HCT116 (cell line): ENCODE measurements around the gene ECE2. TPM values are rescaled to one million over a fixed set of nuclear protein-coding genes. Genes with fewer than 3 reads are reported as not detected.
A peak's percentile ranks its signal among the peaks of the same experiment; 100 is the strongest.

Experiments used
- ATAC-seq: fragments of 200-7000 bp; cut with Tn5 transposase; 2 replicates; pipeline ENCODE4 v1.9.1; 2020; ENCODE audit warnings: mild to moderate bottlenecking, moderate library complexity
- BruUV-seq: library from RNA; stranded (reverse); fragments of 400-500 nt; replicated peaks from 2 replicates; lab custom pipeline; 2021; lab: Mats Ljungman, UMichigan
- CTCF ChIA-PET: fragments of 300-600 bp; sonication (Branson Sonifier 250); formaldehyde crosslinking; loops from one replicate; lab custom pipeline; 2021; ENCODE audit warnings: antibody characterized with exemption; lab: Charles Lee
- POLR2A ChIA-PET: fragments of 300-600, 350-600 bp; sonication (Branson Sonifier 250); formaldehyde crosslinking; loops from one replicate; lab custom pipeline; 2021; ENCODE audit warnings: antibody characterized with exemption; lab: Charles Lee
- RAD21 ChIA-PET, 2 experiments: fragments of 300-600 bp; sonication (Branson Sonifier 250); formaldehyde crosslinking; loops; one replicate each; lab custom pipeline; 2023; ENCODE audit warnings: low total read pairs in 2 of 2; ENCODE audit not compliant: uncharacterized antibody in 2 of 2, unreplicated experiment in 2 of 2, low non-redundant PET in 1 of 2; lab: Charles Lee
- DNase-seq: peaks from one replicate; pipeline ENCODE4 v3.0.0-alpha.2; 2010; ENCODE audit warnings: low read depth, low spot score
- H2AFZ ChIP-seq: fragments of 200-600 bp; shearing (Covaris generic), sonication (generic); 2 replicates; pipeline ENCODE4 v1.6.1; 2017; ENCODE audit warnings: low read depth, mixed run types, mixed read lengths, antibody characterized with exemption, low read length; ENCODE audit not compliant: poor library complexity, severe bottlenecking
- H3K27ac ChIP-seq: 2 replicates; pipeline ENCODE4 v1.5.1; 2012; ENCODE audit warnings: low read depth, low read length
- H3K27me3 ChIP-seq: fragments of 200-600 bp; sonication (generic); 2 replicates; pipeline ENCODE4 v1.6.1; 2016; ENCODE audit warnings: mixed run types, low read length, mixed read lengths; ENCODE audit not compliant: insufficient read depth
- H3K36me3 ChIP-seq, 2 experiments: fragments of 200-500 bp in 1 of 2; fragments of 200-600 bp in 1 of 2; sonication (Bioruptor generic) in 1 of 2; sonication (generic) in 1 of 2; 2 replicates each; pipeline versions ENCODE4 v1.5.1 to v1.6.1; 2014 to 2016; ENCODE audit warnings: low read length in 2 of 2, inconsistent platforms in 1 of 2, mixed read lengths in 1 of 2, mixed run types in 1 of 2; ENCODE audit not compliant: insufficient read depth in 2 of 2, control insufficient read depth in 1 of 2
- H3K4me1 ChIP-seq, 2 experiments: fragments of 200-600 bp in 1 of 2; sonication (generic) in 1 of 2; 2 replicates each; pipeline versions ENCODE4 v1.5.1 to v1.6.1; 2012 to 2017; ENCODE audit warnings: low read length in 2 of 2, inconsistent platforms in 1 of 2, mild to moderate bottlenecking in 1 of 2, mixed read lengths in 1 of 2, mixed run types in 1 of 2, moderate library complexity in 1 of 2; ENCODE audit not compliant: insufficient read depth in 2 of 2, control insufficient read depth in 1 of 2
- H3K4me2 ChIP-seq: fragments of 200-600 bp; sonication (generic); 2 replicates; pipeline ENCODE4 v1.6.1; 2017; ENCODE audit warnings: mixed run types, low read length, mixed read lengths
- H3K4me3 ChIP-seq, 2 experiments: fragments of 200-600 bp in 1 of 2; sonication (generic) in 1 of 2; replicated peaks in 1 of 2; 2 replicates each; pipeline ENCODE4 v1.5.1; 2011 to 2016; ENCODE audit warnings: low read length in 2 of 2, control low read depth in 1 of 2, low read depth in 1 of 2, mild to moderate bottlenecking in 1 of 2, mixed read lengths in 1 of 2, mixed run types in 1 of 2
- H3K79me2 ChIP-seq: fragments of 200-600 bp; sonication (generic); 2 replicates; pipeline ENCODE4 v1.6.1; 2017; ENCODE audit warnings: mild to moderate bottlenecking, mixed run types, low read length, moderate library complexity, mixed read lengths; ENCODE audit not compliant: insufficient read depth
- H3K9ac ChIP-seq: fragments of 200-600 bp; sonication (generic); 2 replicates; pipeline ENCODE4 v1.6.1; 2016; ENCODE audit warnings: low read length, mixed read lengths
- H3K9me2 ChIP-seq: fragments of 200-600 bp; sonication (generic), shearing (Covaris generic); 2 replicates; pipeline ENCODE4 v1.6.1; 2017; ENCODE audit warnings: mixed run types, mild to moderate bottlenecking, moderate library complexity; ENCODE audit not compliant: insufficient read depth
- H3K9me3 ChIP-seq, 2 experiments: fragments of 200-500 bp in 1 of 2; fragments of 200-600 bp in 1 of 2; sonication (Bioruptor generic) in 1 of 2; sonication (generic) in 1 of 2; 2 replicates each; pipeline ENCODE4 v1.6.1; 2014 to 2017; ENCODE audit warnings: low read length in 2 of 2, mixed read lengths in 2 of 2, inconsistent platforms in 1 of 2, low read depth in 1 of 2, mild to moderate bottlenecking in 1 of 2, mixed run types in 1 of 2, moderate library complexity in 1 of 2; ENCODE audit not compliant: control insufficient read depth in 1 of 2, insufficient read depth in 1 of 2
- H4K20me1 ChIP-seq: fragments of 200-600 bp; sonication (generic), shearing (Covaris generic); 2 replicates; pipeline ENCODE4 v1.6.1; 2017; ENCODE audit warnings: mixed run types, mild to moderate bottlenecking, moderate library complexity; ENCODE audit not compliant: insufficient read depth
- POLR2AphosphoS5 ChIP-seq: IDR thresholded peaks from 2 replicates; pipeline ENCODE4 v1.6.1; 2011; ENCODE audit warnings: mild to moderate bottlenecking, low read depth, low read length, moderate library complexity
- SP1 ChIP-seq: IDR thresholded peaks from 2 replicates; pipeline ENCODE4 v1.6.1; 2012; ENCODE audit warnings: low read depth
- YY1 ChIP-seq: IDR thresholded peaks from 2 replicates; pipeline ENCODE4 v1.6.1; 2011; ENCODE audit warnings: low read length, low read depth, moderate library complexity, mild to moderate bottlenecking; ENCODE audit not compliant: insufficient replicate concordance; ENCODE audit errors: extremely low read depth
- intact Hi-C: fragments of 100-400 bp; cut with micrococcal nuclease; formaldehyde crosslinking; loops from 2 replicates; pipeline ENCODE4 v1.10.0; 2022
- total RNA-seq: library from RNA; stranded (reverse); gene quantifications from one replicate; pipeline ENCODE4 v1.2.1, GENCODE V29; 2021; ENCODE audit not compliant: unreplicated experiment
- TF ChIP-seq, protein P1 (sequence below): IDR thresholded peaks from 2 replicates; pipeline ENCODE4 v1.6.1; 2012; ENCODE audit warnings: low read depth

The ECE2 gene
- total RNA-seq, 1 experiment from 2014 or later = not detected

DNA sequence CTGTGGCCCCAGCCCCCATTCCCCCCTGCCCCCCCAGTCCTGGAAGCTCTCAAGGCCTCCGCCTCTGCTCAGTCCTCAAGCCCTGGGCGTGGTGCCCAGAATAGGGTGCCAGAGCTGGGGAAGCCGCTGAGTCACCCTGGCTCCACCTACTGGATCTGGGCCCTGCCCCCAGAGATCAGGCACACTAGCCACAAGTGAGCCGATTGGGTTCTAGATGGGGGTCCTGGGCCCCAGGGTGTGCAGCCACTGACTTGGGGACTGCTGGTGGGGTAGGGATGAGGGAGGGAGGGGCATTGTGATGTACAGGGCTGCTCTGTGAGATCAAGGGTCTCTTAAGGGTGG, 44.3 kb downstream of the ECE2 start:
- H3K4me1 ChIP-seq = peaks cover 44 to 55% of the 10 kb centered on the region in 2 experiments

More for the DNA sequence above, 44.3 kb downstream of the ECE2 start:
- ChIA-PET CTCF (interaction anchor here (1.0 to 1.4 kb wide), 2 partner anchors 31 to 70 kb away, joined by 4 read pairs; partner anchors contain the start of gene EEF1AKMT4), POLR2A (interaction anchor here (1.3 to 1.7 kb wide), 2 partner anchors 8 to 26 kb away, joined by 3 to 4 read pairs; no protein-coding TSS in a partner anchor), RAD21 (no interaction called here)
- intact Hi-C loops = no loop called here
- BruUV-seq = no TSS peak
- H3K4me2 ChIP-seq = peak overlapping the region; percentile 82
- no peaks in the 10 kb centered on the region for H3K9me2 ChIP-seq
- ATAC-seq (peak; percentile 89), DNase-seq (peak; percentile 83)
- H3K9me3 ChIP-seq = no peaks in the 10 kb centered on the region
- H3K27me3 ChIP-seq = no peaks in the 10 kb centered on the region
- TF ChIP-seq POLR2AphosphoS5 (peak; percentile 47; the same call in 1 of the 2 replicates), SP1 (no peak), YY1 (peak; percentile 3)
- TF ChIP-seq, protein P1, sequence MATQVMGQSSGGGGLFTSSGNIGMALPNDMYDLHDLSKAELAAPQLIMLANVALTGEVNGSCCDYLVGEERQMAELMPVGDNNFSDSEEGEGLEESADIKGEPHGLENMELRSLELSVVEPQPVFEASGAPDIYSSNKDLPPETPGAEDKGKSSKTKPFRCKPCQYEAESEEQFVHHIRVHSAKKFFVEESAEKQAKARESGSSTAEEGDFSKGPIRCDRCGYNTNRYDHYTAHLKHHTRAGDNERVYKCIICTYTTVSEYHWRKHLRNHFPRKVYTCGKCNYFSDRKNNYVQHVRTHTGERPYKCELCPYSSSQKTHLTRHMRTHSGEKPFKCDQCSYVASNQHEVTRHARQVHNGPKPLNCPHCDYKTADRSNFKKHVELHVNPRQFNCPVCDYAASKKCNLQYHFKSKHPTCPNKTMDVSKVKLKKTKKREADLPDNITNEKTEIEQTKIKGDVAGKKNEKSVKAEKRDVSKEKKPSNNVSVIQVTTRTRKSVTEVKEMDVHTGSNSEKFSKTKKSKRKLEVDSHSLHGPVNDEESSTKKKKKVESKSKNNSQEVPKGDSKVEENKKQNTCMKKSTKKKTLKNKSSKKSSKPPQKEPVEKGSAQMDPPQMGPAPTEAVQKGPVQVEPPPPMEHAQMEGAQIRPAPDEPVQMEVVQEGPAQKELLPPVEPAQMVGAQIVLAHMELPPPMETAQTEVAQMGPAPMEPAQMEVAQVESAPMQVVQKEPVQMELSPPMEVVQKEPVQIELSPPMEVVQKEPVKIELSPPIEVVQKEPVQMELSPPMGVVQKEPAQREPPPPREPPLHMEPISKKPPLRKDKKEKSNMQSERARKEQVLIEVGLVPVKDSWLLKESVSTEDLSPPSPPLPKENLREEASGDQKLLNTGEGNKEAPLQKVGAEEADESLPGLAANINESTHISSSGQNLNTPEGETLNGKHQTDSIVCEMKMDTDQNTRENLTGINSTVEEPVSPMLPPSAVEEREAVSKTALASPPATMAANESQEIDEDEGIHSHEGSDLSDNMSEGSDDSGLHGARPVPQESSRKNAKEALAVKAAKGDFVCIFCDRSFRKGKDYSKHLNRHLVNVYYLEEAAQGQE = no peak
- peak overlapping the region; percentile 59 for H3K9ac ChIP-seq
- H2AFZ ChIP-seq = no peak overlapping the region
- H4K20me1 ChIP-seq = peaks cover 33% of the 10 kb centered on the region; the same call in 1 of the 2 replicates
- peaks cover 99% of the 10 kb centered on the region for H3K79me2 ChIP-seq
- H3K27ac ChIP-seq = peak overlapping the region; percentile 87
- H3K36me3 ChIP-seq = peaks cover 45 to 74% of the 10 kb centered on the region in 2 experiments
- H3K4me3 ChIP-seq = peak overlapping the region; percentile 20 to 37; a peak in 3 of 4 replicates
